HTERT RPE-1 (cell line): ENCODE results near the gene ZMYND19.
"Not testable (repeated sequence)": the region's sequence is repeated elsewhere in the genome, so short reads cannot be mapped to it uniquely, and the experiment has no call there.

Experiments
- in situ Hi-C: fragments of 300-500 bp; cut with MboI; formaldehyde crosslinking; loops from 4 replicates; pipeline ENCODE4 v1.14.3; 2020; ENCODE audit warnings: low sequenced_read_pairs

ZMYND19 gene

GRCh38 chr9:137590469-137591383 is at the start of gene ZMYND19:
Gene ZMYND19, minus strand, starts transcription at chr9:137590512. Its CDS starts 249 bp downstream, at chr9:137590263.
- in situ Hi-C loops: no loop called here

- in situ Hi-C loops: no loop called here
These were observed 49.2 kb upstream of the ZMYND19 start for GRCh38 chr9:137639303-137640051.

- in situ Hi-C loops: no loop called here
These were observed 48.4 kb upstream of the ZMYND19 start for GRCh38 chr9:137638680-137639079.

- in situ Hi-C loops: no loop called here
These were observed 43.7 kb upstream of the ZMYND19 start for GRCh38 chr9:137634016-137634415.

- in situ Hi-C loops: no loop called here
These were observed 42.2 kb upstream of the ZMYND19 start for GRCh38 chr9:137632230-137633161.

GRCh38 chr9:137631345-137632229 is 41.3 kb upstream of the ZMYND19 start:
- in situ Hi-C loops: no loop called here

- in situ Hi-C loops: no loop called here
These were observed 40.4 kb upstream of the ZMYND19 start for GRCh38 chr9:137630679-137631078.

GRCh38 chr9:137630126-137630525 is 39.8 kb upstream of the ZMYND19 start:
- in situ Hi-C loops: no loop called here

GRCh38 chr9:137627406-137627805 is 37.1 kb upstream of the ZMYND19 start:
- in situ Hi-C loops: not testable (repeated sequence)

- in situ Hi-C loops: no loop called here
These were observed 36.2 kb upstream of the ZMYND19 start for GRCh38 chr9:137626464-137626863.

- in situ Hi-C loops: not testable (repeated sequence)
These were observed 31.9 kb upstream of the ZMYND19 start for GRCh38 chr9:137622211-137622610.

- in situ Hi-C loops: no loop called here
These were observed 30.9 kb upstream of the ZMYND19 start for GRCh38 chr9:137621131-137621757.

- in situ Hi-C loops: no loop called here
These were observed 30.3 kb upstream of the ZMYND19 start for GRCh38 chr9:137620581-137620980.

GRCh38 chr9:137620048-137620405 is 29.7 kb upstream of the ZMYND19 start:
- in situ Hi-C loops: no loop called here

GRCh38 chr9:137619240-137620047 is 29.1 kb upstream of the ZMYND19 start:
- in situ Hi-C loops: no loop called here

- in situ Hi-C loops: no loop called here
These were observed 28.1 kb upstream of the ZMYND19 start, which contains the start of gene EHMT1 for GRCh38 chr9:137618105-137619067. Gene EHMT1, plus strand, starts transcription at chr9:137619005. Its CDS starts 24 bp downstream, at chr9:137619029.

- in situ Hi-C loops: no loop called here
These were observed 25.1 kb upstream of the ZMYND19 start for GRCh38 chr9:137615387-137615871.
